Esophagus muscularis mucosa (tissue), 4 donors: Measurements from ENCODE around the gene CREM. TPM values are rescaled to one million over a fixed set of nuclear protein-coding genes. Genes with fewer than 3 reads are reported as not detected.
A peak's percentile ranks its signal among the peaks of the same experiment; 100 is the strongest.

Experiments used
- DNase-seq: peaks from one replicate; pipeline ENCODE4 v3.0.0-alpha.2; 2017; ENCODE audit errors: extremely low spot score
- H3K27ac ChIP-seq, 4 donors: fragments of 200-600 bp; sonication (generic); replicated peaks in 1 of 4; 1 replicate in 3 of 4; 2 replicates in 1 of 4; pipeline ENCODE4 v1.5.1; 2016 to 2019; ENCODE audit warnings: mild to moderate bottlenecking in 1 of 4
- H3K27me3 ChIP-seq, 4 donors: fragments of 200-600 bp; sonication (generic); one replicate each; pipeline versions ENCODE4 v1.5.1 to v1.6.0; 2016 to 2019
- H3K36me3 ChIP-seq, 4 donors: fragments of 200-600 bp; sonication (generic); one replicate each; pipeline ENCODE4 v1.5.1; 2016 to 2019
- H3K4me1 ChIP-seq, 4 donors: fragments of 200-600 bp; sonication (generic); one replicate each; pipeline ENCODE4 v1.5.1; 2016 to 2019
- H3K4me3 ChIP-seq, 4 donors: fragments of 200-600 bp; sonication (generic); 1 replicate in 2 of 4; 2 replicates in 2 of 4; pipeline ENCODE4 v1.5.1; 2016 to 2019; ENCODE audit warnings: mild to moderate bottlenecking in 4 of 4, moderate library complexity in 1 of 4
- H3K9me3 ChIP-seq, 4 donors: fragments of 200-600 bp; sonication (generic); 1 replicate in 3 of 4; 2 replicates in 1 of 4; pipeline ENCODE4 v1.5.1; 2016 to 2019
- CTCF ChIP-seq, 3 experiments: fragments of 200-600 bp in 2 of 3; fragments of 450-650 bp in 1 of 3; sonication (generic) in 2 of 3; IDR thresholded peaks; one replicate each; pipeline ENCODE4 v1.5.1; 2017 to 2019; ENCODE audit warnings: antibody characterized with exemption in 3 of 3, mild to moderate bottlenecking in 2 of 3, moderate library complexity in 1 of 3
- EP300 ChIP-seq: sonication (generic); formaldehyde crosslinking; IDR thresholded peaks from one replicate; pipeline ENCODE4 v1.6.1; 2017; ENCODE audit warnings: antibody characterized with exemption
- POLR2A ChIP-seq: fragments of 450-650 bp; IDR thresholded peaks from one replicate; pipeline ENCODE4 v1.6.1; 2017; ENCODE audit warnings: antibody characterized with exemption, moderate library complexity, mild to moderate bottlenecking, low read depth
- POLR2AphosphoS5 ChIP-seq, 2 donors: sonication (generic); formaldehyde crosslinking; IDR thresholded peaks; one replicate each; pipeline ENCODE4 v1.6.1; 2017; ENCODE audit warnings: antibody characterized with exemption in 2 of 2
- WGBS: methylation state at CpG from one replicate; pipeline ENCODE4 v1.1.5; 2018; 5-methylcytosine and 5-hydroxymethylcytosine counted together
- intact Hi-C: fragments of 100-400 bp; cut with DNase I; formaldehyde crosslinking; loops from one replicate; pipeline ENCODE4 v1.15.1; 2023
- total RNA-seq, 4 donors: library from RNA; depleted of rRNA; stranded (reverse); fragments of >200 nt; gene quantifications; one replicate each; pipeline versions ENCODE4 v1.1.0 to v1.2.1, GENCODE V29; 2016

The CREM gene
- total RNA-seq, 4 donors from 2014 or later: 25.7 to 65.9 (median 29.5) TPM

DNA sequence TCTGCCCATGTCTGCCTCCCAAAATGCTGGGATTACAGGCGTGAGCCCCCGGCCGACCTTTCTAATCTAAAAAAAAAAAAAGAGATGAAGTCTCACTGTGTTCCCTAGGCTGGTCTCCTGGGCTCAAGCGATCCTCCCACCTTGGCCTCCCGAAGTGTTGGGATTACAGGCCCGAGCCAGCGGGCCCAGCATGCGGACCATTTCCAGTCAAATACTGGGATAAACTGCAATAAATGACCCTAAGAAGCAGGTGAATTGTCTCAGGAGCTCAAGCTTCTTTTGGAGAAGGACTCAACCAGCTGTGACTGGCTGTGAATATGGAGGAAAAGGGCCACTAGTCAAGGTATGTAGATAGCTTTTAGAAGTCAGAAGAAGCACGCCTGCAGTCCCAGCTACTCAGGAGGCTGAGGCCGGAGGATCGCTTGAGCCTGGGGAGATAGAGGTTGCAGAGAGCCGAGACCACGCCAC lies 550 bp upstream of the CREM start:
- DNase-seq: no peak
- Histone ChIP-seq H3K9me3 (no peaks in the 10 kb centered on the region), H3K4me1 (peaks cover 14 to 42% (median 34%) of the 10 kb centered on the region in 4 donors), H3K27ac (peak overlapping the region; percentile 97 to 100 (median 100)), H3K36me3 (no peaks in the 10 kb centered on the region), H3K27me3 (no peaks in the 10 kb centered on the region), H3K4me3 (peak overlapping the region; percentile 76 to 95 (median 84))
- intact Hi-C loops: loop anchor here (1.0 to 5.0 kb wide), 2 partner anchors 69 to 206 kb away; no protein-coding TSS in a partner anchor
- WGBS: 71% methylated on average over 13 of the region's 13 CpGs
- no peak for TF ChIP-seq CTCF (IDR thresholded peaks at IDR 0.05)
- no peak for TF ChIP-seq EP300
- TF ChIP-seq POLR2A: no peak

GRCh38 chr10:35127289-35127891 lies 744 bp downstream of the CREM start:
- intact Hi-C loops: loop anchor here (5.0 kb wide), 1 partner anchor 205 kb away; no protein-coding TSS in a partner anchor
- WGBS: under 1% methylated on average over 20 of the region's 56 CpGs

DNA sequence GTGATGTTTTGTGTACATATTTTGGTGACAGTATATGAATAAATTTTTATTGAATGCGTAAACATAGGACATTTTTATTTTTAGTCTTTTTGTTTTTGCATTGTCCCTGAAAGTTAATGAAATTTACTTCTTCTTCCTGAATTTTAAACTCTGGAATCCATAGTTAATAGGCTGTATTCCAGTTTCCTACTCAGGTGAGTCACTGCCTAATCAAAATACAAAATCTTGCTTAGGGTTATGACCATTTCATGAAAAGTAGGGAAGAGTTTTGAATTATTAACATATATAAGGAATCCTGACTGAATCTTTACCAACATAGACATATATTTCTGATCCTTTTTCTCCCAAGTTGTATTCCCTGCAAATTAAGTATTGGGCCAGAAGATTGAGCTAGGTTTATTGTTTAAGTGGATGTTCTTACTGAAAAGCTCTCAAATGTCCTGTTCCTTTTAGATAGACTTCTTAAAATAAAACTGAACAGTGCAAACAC lies 2.6 kb downstream of the CREM start:
- TF ChIP-seq POLR2A: no peak
- TF ChIP-seq CTCF (IDR thresholded peaks at IDR 0.05): no peak
- TF ChIP-seq POLR2AphosphoS5 (IDR thresholded peaks at IDR 0.05): no peak
- TF ChIP-seq EP300: no peak
- DNase-seq: no peak
- Histone ChIP-seq H3K9me3 (no peaks in the 10 kb centered on the region), H3K36me3 (no peaks in the 10 kb centered on the region), H3K4me3 (no peak overlapping the region), H3K27me3 (no peaks in the 10 kb centered on the region), H3K27ac (no peak overlapping the region), H3K4me1 (peaks cover 14 to 44% (median 42%) of the 10 kb centered on the region in 4 donors)
- WGBS: 100% methylated on average over 1 of the region's 1 CpG
- intact Hi-C loops: loop anchor here (5.0 kb wide), 1 partner anchor 203 kb away; no protein-coding TSS in a partner anchor

More at GRCh38 chr10:35127289-35127891, 744 bp downstream of the CREM start:
- Histone ChIP-seq H3K27me3 (no peaks in the 10 kb centered on the region), H3K4me3 (peak overlapping the region; percentile 76 to 95 (median 84)), H3K27ac (peak overlapping the region; percentile 97 to 100 (median 100)), H3K4me1 (peaks cover 14 to 42% (median 38%) of the 10 kb centered on the region in 4 donors), H3K36me3 (no peaks in the 10 kb centered on the region), H3K9me3 (no peaks in the 10 kb centered on the region)
- DNase-seq: peak; percentile 92
- peak in 1 of 2 donors; percentile 31 for TF ChIP-seq POLR2AphosphoS5 (IDR thresholded peaks at IDR 0.05)
- TF ChIP-seq CTCF (IDR thresholded peaks at IDR 0.05): no peak
- TF ChIP-seq EP300: no peak
- no peak for TF ChIP-seq POLR2A

GRCh38 chr10:35130663-35131062 lies 4.0 kb downstream of the CREM start:
- no peak overlapping the region for H3K4me3 ChIP-seq
- no peak for DNase-seq
- WGBS: 68% methylated on average over 4 of the region's 4 CpGs
- no peak overlapping the region for H3K27ac ChIP-seq
- peaks cover 14 to 42% (median 41%) of the 10 kb centered on the region in 4 donors for H3K4me1 ChIP-seq
- intact Hi-C loops: no loop called here
- no peaks in the 10 kb centered on the region for H3K9me3 ChIP-seq
- TF ChIP-seq EP300 (no peak), CTCF (IDR thresholded peaks at IDR 0.05) (no peak), POLR2A (no peak), POLR2AphosphoS5 (IDR thresholded peaks at IDR 0.05) (no peak)
- no peaks in the 10 kb centered on the region for H3K36me3 ChIP-seq
- H3K27me3 ChIP-seq: no peaks in the 10 kb centered on the region
